Activated naive CD4-positive, alpha-beta T cell treated with anti-CD3 and anti-CD28 coated beads, Interleukin-2, amount 10 ng/mL, durations not matched to agents 5 hours and 36 hours (primary cell): ENCODE data around the gene SH2D6. TPM values are rescaled to one million over a fixed set of nuclear protein-coding genes. Genes with fewer than 3 reads are reported as not detected.

Experiments used
- total RNA-seq, 2 experiments: library from RNA; stranded (reverse); gene quantifications; one replicate each; pipeline ENCODE4 v1.2.3, GENCODE V29; 2021

SH2D6 gene
- under 1 TPM; 0.18 to 0.43 TPM for total RNA-seq

DNA sequence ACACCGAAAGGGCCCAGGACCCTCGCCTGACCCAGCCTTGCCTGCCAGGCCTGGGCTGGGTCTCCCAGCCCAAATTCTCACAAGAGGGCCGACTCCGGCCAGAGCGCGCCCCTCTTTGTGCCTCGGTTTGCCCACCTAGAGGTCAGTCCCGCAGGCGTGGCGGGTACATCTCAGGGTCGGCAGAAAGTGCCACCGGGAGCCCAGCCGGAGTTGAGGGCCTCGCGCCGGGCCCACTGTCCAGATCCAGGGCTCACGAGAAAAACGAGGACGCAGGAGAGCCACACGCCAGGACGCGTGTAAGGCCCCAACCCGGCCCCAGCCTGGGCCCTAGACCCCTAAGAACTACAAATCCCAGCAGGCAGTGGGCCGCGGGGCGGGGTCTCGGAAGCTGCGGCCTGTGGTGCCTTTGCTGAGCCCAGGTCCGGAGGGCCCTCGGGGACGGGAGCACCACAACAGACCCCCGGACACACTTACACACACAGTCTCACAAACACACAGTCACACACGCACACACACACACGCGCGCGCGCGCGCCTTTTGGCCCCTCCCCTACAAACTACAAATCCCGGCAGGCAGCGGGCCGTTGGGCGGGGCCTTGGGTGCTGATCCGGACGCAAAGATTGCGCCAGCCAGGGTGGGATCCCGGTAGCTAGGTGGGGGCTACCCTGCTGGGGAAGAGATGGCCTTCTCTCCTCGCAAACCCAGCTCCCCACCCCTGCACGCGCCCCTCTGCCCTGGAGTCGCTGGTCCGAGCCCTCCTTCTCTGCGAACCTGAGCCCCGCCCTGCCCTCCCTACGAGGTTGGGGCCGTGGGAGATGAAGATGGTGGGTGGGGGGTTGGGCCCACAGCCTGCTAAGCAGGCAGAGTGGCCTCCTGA, at the start of gene SH2D6:
TSS of gene SH2D6 (plus strand) at position 583 of the 877 bp plus-strand sequence. CDS start 10,752 bp downstream, outside the sequence.

DNA sequence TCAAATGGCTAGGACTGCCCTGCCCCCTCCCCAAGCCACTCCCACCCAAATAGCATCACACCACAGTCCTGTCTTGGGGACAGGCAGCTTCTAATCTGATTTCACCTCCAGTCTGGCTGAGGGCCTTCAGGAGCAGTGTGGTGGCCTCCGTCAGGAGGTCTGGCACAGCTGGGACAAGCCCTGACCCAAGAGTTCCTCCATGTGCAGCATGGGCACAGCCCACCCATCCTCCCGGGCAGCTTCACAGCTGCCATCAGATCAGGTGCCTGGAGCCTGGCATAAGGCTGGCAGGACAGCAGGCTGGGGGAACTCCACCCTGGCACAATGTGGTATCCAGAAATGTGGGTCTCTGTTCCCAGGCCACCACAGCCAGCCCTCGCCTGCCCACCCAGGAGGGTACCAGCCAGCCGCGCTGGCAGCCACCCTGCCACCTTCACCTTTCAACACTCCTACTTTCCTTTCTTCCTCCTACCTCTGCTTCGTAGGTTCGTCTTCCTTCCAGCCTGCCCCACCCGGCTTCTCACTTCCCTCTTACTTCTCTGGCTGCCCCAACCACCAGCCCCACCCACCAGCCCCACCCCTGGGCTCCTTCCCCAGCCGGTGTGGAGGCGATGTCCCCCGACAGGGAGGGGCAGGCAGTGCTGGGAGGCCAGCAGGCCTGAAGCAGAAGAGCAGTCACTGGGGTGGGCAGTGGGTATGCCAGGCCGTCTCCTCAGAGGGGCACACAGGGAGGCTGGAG, 8.5 kb upstream of the SH2D6 start, which contains the start of gene CAPG:
TSS of gene CAPG (minus strand) at position 522 of the 739 bp plus-strand sequence. CDS start 8,221 bp downstream, outside the sequence.

Other genes starting within 250 kb of the SH2D6 start
- 100 to 1,000 TPM; 122 to 124 TPM for gene TGOLN2, start 90.7 kb upstream of the SH2D6 start, total RNA-seq
- gene RETSAT, start 64.2 kb upstream of the SH2D6 start, total RNA-seq = 10 to 100 TPM; 23.6 to 24.4 TPM
- gene ELMOD3, start 63.9 kb upstream of the SH2D6 start, total RNA-seq = 10 to 100 TPM; 20.2 to 22.2 TPM
- gene CAPG, start 8.3 kb upstream of the SH2D6 start, total RNA-seq = 100 to 1,000 TPM; 180 to 192 TPM
- gene MAT2A, start 120.5 kb downstream of the SH2D6 start, total RNA-seq = 100 to 1,000 TPM; 221 to 243 TPM
- 10 to 100 TPM; 18.1 to 18.4 TPM for gene GGCX, start 142.8 kb downstream of the SH2D6 start, total RNA-seq
- gene VAMP8, start 158.9 kb downstream of the SH2D6 start, total RNA-seq = 100 to 1,000 TPM; 123 to 125 TPM
- gene VAMP5, start 165.7 kb downstream of the SH2D6 start, total RNA-seq = 10 to 100 TPM; 85.3 to 93.9 TPM
- 10 to 100 TPM; 80.7 to 83.6 TPM for gene RNF181, start 177.0 kb downstream of the SH2D6 start, total RNA-seq
- gene TMEM150A, start 184.0 kb downstream of the SH2D6 start, total RNA-seq = 1 to 10 TPM; 4.0 to 6.3 TPM
- gene C2orf68, start 193.4 kb downstream of the SH2D6 start, total RNA-seq = 10 to 100 TPM; 50.9 to 52.5 TPM
- 10 to 100 TPM; 63.9 to 65.3 TPM for gene USP39, start 197.5 kb downstream of the SH2D6 start, total RNA-seq
- gene SFTPB, start 249.5 kb downstream of the SH2D6 start, total RNA-seq = not detected